Karpas-422 (cell line): ENCODE results near the gene MINDY2. TPM values are rescaled to one million over a fixed set of nuclear protein-coding genes. Genes with fewer than 3 reads are reported as not detected.

Experiments used
- DNase-seq: peaks from one replicate; pipeline ENCODE4 v3.0.0-alpha.2; 2015
- H2AFZ ChIP-seq: fragments of 200-600 bp; sonication (generic); 2 replicates; pipeline ENCODE4 v1.6.1; 2014; ENCODE audit warnings: antibody characterized with exemption, low read length, mixed read lengths
- H3K27ac ChIP-seq: fragments of 200-600 bp; sonication (generic); 2 replicates; pipeline ENCODE4 v1.5.1; 2014; ENCODE audit warnings: mild to moderate bottlenecking, low read length, moderate library complexity
- H3K27me3 ChIP-seq: fragments of 200-600 bp; sonication (generic); 2 replicates; pipeline ENCODE4 v1.6.1; 2014; ENCODE audit warnings: low read length, mixed read lengths
- H3K36me3 ChIP-seq: fragments of 200-600 bp; sonication (generic); 2 replicates; pipeline ENCODE4 v1.6.1; 2014; ENCODE audit warnings: low read length, mixed read lengths; ENCODE audit not compliant: insufficient read depth
- H3K4me1 ChIP-seq: fragments of 200-600 bp; sonication (generic); 2 replicates; pipeline ENCODE4 v1.6.1; 2014; ENCODE audit warnings: mild to moderate bottlenecking, low read length, mixed read lengths
- H3K4me2 ChIP-seq: fragments of 200-600 bp; sonication (generic); 2 replicates; pipeline ENCODE4 v1.6.1; 2014; ENCODE audit warnings: low read length, low read depth, mild to moderate bottlenecking; ENCODE audit not compliant: poor library complexity, severe bottlenecking
- H3K4me3 ChIP-seq: fragments of 200-600 bp; sonication (generic); 2 replicates; pipeline ENCODE4 v1.5.1; 2014; ENCODE audit warnings: mild to moderate bottlenecking, antibody characterized with exemption, low read length, mixed read lengths
- H3K79me2 ChIP-seq: fragments of 200-600 bp; sonication (generic); 2 replicates; pipeline ENCODE4 v1.6.1; 2014; ENCODE audit warnings: mild to moderate bottlenecking, low read length, mixed read lengths
- H3K9ac ChIP-seq: fragments of 200-600 bp; sonication (generic); 2 replicates; pipeline ENCODE4 v1.6.0; 2014; ENCODE audit warnings: low read length
- H3K9me2 ChIP-seq: fragments of 200-600 bp; sonication (generic), shearing (Covaris generic); replicated peaks from 2 replicates; pipeline ENCODE4 v1.6.0; 2014; ENCODE audit warnings: mild to moderate bottlenecking, low read length, moderate library complexity; ENCODE audit not compliant: insufficient read depth
- H3K9me3 ChIP-seq: fragments of 300-700, 200-600 bp; sonication (generic); 2 replicates; pipeline ENCODE4 v1.6.1; 2014; ENCODE audit warnings: low read length, mixed read lengths
- H4K20me1 ChIP-seq: fragments of 200-600 bp; sonication (generic); 2 replicates; pipeline ENCODE4 v1.6.1; 2014; ENCODE audit warnings: mild to moderate bottlenecking, antibody characterized with exemption, low read length, low read depth; ENCODE audit not compliant: insufficient read depth
- total RNA-seq: library from RNA; depleted of rRNA; stranded (reverse); fragments of >200 nt; shearing (Covaris generic); gene quantifications from 2 replicates; pipeline ENCODE4 v1.2.3, GENCODE V29; 2014; ENCODE audit warnings: low replicate concordance

The MINDY2 gene
- total RNA-seq, 1 experiment from 2014 or later, result 11.4 TPM

DNA sequence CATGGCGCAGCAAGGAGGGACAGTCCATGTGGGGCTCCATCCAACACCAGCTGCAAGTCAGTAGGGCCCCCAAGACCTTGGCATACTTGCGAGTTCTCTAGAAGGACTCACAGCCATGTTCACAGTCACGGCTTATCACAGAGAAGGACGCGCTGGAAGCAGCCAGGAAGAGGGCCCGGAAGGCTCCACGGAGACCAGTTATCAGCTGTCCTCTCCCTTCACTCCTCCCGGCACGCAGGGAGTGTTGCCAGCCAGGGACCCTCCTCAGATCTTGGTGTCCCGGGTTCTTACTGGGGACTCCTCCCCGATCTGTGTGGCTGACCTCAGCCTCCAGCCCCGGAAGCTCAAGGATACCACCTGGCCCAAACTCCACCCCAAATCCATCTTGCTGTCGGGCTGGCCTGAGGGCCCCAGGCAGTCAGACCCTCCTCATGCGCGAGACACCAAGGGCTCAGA, 94.4 kb downstream of the MINDY2 start:
- no peaks in the 10 kb centered on the region for H3K4me1 ChIP-seq
- no peaks in the 10 kb centered on the region for H3K9me3 ChIP-seq
- no peaks in the 10 kb centered on the region for H3K27me3 ChIP-seq
- no peak overlapping the region for H3K4me2 ChIP-seq
- no peak overlapping the region for H3K27ac ChIP-seq
- H3K9me2 ChIP-seq, result no peaks in the 10 kb centered on the region
- H2AFZ ChIP-seq, result no peak overlapping the region
- H3K9ac ChIP-seq, result no peak overlapping the region
- no peaks in the 10 kb centered on the region for H4K20me1 ChIP-seq
- no peak overlapping the region for H3K4me3 ChIP-seq
- no peak for DNase-seq
- no peaks in the 10 kb centered on the region for H3K79me2 ChIP-seq
- no peaks in the 10 kb centered on the region for H3K36me3 ChIP-seq

DNA sequence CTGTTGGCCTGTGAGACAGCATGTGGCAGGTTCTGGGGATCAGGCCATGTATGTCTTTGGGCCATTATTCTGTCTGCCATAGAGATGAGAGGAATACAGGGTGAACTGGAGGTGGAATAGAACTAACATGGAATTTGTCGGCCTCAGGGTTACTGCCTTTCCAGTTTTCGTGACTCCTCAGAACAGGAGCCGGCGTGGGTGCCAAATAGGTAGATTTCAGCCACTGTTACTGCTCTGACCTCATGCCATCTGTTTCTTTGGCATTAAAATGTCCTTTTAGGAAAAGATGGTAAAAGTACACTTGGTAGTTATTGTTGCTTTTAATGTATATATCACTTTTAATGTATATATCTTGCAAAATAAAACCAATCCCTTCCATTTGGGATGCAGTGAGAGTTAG, 96.8 kb downstream of the MINDY2 start:
- no peak overlapping the region for H3K9ac ChIP-seq
- no peaks in the 10 kb centered on the region for H3K9me2 ChIP-seq
- H3K36me3 ChIP-seq, result no peaks in the 10 kb centered on the region
- no peak overlapping the region for H3K4me3 ChIP-seq
- H3K4me2 ChIP-seq, result no peak overlapping the region
- no peaks in the 10 kb centered on the region for H4K20me1 ChIP-seq
- no peak overlapping the region for H3K27ac ChIP-seq
- no peaks in the 10 kb centered on the region for H3K79me2 ChIP-seq
- H3K27me3 ChIP-seq, result no peaks in the 10 kb centered on the region
- H2AFZ ChIP-seq, result no peak overlapping the region
- H3K4me1 ChIP-seq, result no peaks in the 10 kb centered on the region
- DNase-seq, result no peak
- H3K9me3 ChIP-seq, result no peaks in the 10 kb centered on the region

DNA sequence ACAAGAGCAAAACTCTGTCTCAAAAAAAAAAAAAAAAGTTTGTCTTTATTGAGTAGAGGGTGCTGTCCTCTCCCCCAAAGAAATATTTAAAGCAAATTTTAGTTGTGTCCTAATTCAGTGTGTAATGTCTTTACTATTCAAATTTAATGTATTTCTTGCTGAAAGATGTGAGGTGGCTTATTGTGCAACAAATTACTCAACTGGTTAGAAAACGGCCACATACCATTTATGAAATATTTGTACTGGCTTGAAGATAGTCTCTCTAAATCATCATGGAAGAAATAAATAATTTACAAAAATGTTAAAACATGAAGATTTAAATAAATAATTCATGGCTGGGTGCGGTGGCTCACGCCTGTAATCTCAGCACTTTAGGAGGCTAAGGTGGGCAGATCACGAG, 99.3 kb downstream of the MINDY2 start:
- no peaks in the 10 kb centered on the region for H3K4me1 ChIP-seq
- H3K9me2 ChIP-seq, result no peaks in the 10 kb centered on the region
- H3K9ac ChIP-seq, result no peak overlapping the region
- H3K4me3 ChIP-seq, result no peak overlapping the region
- DNase-seq, result no peak
- no peak overlapping the region for H2AFZ ChIP-seq
- H3K27ac ChIP-seq, result no peak overlapping the region
- no peaks in the 10 kb centered on the region for H3K27me3 ChIP-seq
- no peak overlapping the region for H3K4me2 ChIP-seq
- no peaks in the 10 kb centered on the region for H3K9me3 ChIP-seq
- H4K20me1 ChIP-seq, result no peaks in the 10 kb centered on the region
- H3K36me3 ChIP-seq, result no peaks in the 10 kb centered on the region
- no peaks in the 10 kb centered on the region for H3K79me2 ChIP-seq

- no peak overlapping the region for H3K27ac ChIP-seq
- H3K36me3 ChIP-seq, result peaks cover 7% of the 10 kb centered on the region
- no peaks in the 10 kb centered on the region for H4K20me1 ChIP-seq
- DNase-seq, result no peak
- H2AFZ ChIP-seq, result no peak overlapping the region
- no peaks in the 10 kb centered on the region for H3K27me3 ChIP-seq
- H3K4me1 ChIP-seq, result no peaks in the 10 kb centered on the region
- no peak overlapping the region for H3K4me3 ChIP-seq
- H3K79me2 ChIP-seq, result no peaks in the 10 kb centered on the region
- no peak overlapping the region for H3K9ac ChIP-seq
- no peak overlapping the region for H3K4me2 ChIP-seq
- H3K9me2 ChIP-seq, result no peaks in the 10 kb centered on the region
- no peaks in the 10 kb centered on the region for H3K9me3 ChIP-seq
These were observed 102.2 kb downstream of the MINDY2 start for GRCh38 chr15:58873267-58873666.

DNA sequence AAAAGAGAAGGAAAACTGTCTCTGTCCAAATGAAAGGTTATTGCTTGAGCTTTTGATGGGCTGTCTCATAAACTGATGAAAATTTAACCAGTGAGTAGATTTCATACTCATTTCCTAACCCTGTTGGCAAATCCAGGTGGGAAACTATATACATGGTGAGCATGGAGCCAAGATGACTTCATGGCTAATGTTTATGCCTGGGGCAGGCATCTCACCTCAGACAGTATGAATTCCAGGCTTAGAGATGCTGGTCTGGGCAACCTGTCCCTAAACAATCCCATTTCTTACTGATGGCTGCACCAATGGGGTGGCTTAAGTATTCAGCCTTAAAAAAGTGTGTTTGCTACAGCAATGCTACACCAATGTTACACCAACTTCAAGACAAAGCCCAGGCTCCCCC, 104.2 kb downstream of the MINDY2 start:
- no peaks in the 10 kb centered on the region for H3K9me2 ChIP-seq
- H2AFZ ChIP-seq, result no peak overlapping the region
- DNase-seq, result no peak
- no peak overlapping the region for H3K4me2 ChIP-seq
- H3K4me3 ChIP-seq, result no peak overlapping the region
- H3K27me3 ChIP-seq, result no peaks in the 10 kb centered on the region
- peaks cover 27% of the 10 kb centered on the region for H3K36me3 ChIP-seq
- H4K20me1 ChIP-seq, result no peaks in the 10 kb centered on the region
- H3K9me3 ChIP-seq, result no peaks in the 10 kb centered on the region
- H3K27ac ChIP-seq, result no peak overlapping the region
- no peak overlapping the region for H3K9ac ChIP-seq
- no peaks in the 10 kb centered on the region for H3K4me1 ChIP-seq
- H3K79me2 ChIP-seq, result no peaks in the 10 kb centered on the region

DNA sequence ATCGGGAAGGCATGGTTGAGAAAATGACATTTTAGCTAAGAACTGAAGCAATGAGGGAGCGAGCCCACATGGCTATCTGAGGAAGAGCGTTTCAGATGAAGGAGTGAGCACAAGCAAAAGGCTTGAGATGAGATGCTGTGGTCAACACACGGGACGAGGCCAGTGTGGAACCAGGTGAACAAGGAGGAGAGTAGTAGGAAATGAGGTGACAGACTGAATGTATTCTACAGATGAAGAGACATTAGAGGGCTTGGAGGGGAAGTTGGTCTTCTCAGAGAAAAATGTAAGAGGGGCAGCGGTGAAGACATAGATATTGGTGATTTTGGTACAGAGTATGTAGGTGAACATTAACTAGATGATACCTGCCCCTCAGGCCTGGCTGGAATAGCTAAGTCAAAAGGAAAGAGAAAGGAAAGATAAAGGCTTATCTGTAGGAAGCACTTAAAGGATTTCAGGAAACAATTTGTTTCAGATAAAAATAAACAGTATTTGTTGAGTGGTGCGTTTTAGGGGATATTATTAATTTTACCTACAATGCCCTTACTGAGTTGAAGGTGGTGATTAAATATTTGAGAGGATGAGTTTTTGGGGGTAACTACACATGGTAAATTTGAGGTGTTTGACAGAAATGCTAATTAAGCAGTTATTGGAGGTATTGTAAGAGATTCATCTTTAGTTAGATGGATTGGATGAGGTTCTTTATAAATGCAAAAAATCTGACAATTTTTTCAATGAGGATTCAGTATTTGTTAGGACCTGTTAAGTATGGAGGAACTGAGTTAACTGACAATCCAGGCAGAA, 105.4 kb downstream of the MINDY2 start:
- Histone ChIP-seq H3K36me3 (peaks cover 38% of the 10 kb centered on the region), H3K4me2 (no peak overlapping the region), H4K20me1 (no peaks in the 10 kb centered on the region), H3K9me3 (no peaks in the 10 kb centered on the region), H3K9ac (no peak overlapping the region), H2AFZ (no peak overlapping the region), H3K4me3 (no peak overlapping the region), H3K79me2 (no peaks in the 10 kb centered on the region), H3K9me2 (no peaks in the 10 kb centered on the region), H3K27me3 (no peaks in the 10 kb centered on the region), H3K4me1 (no peaks in the 10 kb centered on the region), H3K27ac (no peak overlapping the region)
- DNase-seq, result no peak

- no peak overlapping the region for H3K4me3 ChIP-seq
- H3K79me2 ChIP-seq, result 0 out of 2 replicates have a peak, but pooled peaks cover 3% of the 10 kb centered on the region
- peaks cover 42% of the 10 kb centered on the region for H3K36me3 ChIP-seq
These were observed 107.1 kb downstream of the MINDY2 start for GRCh38 chr15:58877999-58878825.

DNA sequence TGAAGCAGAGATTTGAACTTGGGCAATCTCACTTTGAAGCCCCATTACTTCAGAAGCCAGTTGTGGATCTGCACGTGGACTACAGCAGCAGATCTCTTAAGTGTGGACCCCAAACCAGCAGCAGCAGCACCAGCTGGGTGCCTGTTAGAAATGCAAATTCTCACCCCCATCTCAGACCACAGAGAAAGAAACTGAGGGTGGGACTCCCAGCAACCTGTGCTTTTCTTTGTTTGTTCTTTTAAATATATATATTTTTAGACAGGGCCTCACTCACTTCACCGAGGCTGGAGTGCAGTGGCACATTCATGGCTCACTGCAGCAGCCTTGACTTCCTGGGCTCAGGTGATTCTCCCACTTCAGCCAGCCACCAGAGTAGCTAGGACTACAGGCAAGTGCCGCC, 109.2 kb downstream of the MINDY2 start:
- Histone ChIP-seq H3K9me2 (no peaks in the 10 kb centered on the region), H3K4me2 (no peak overlapping the region), H2AFZ (no peak overlapping the region), H3K27ac (no peak overlapping the region), H3K27me3 (no peaks in the 10 kb centered on the region), H3K9ac (no peak overlapping the region), H4K20me1 (no peaks in the 10 kb centered on the region), H3K36me3 (peaks cover 51% of the 10 kb centered on the region), H3K4me1 (no peaks in the 10 kb centered on the region), H3K4me3 (no peak overlapping the region), H3K79me2 (0 out of 2 replicates have a peak, but pooled peaks cover 3% of the 10 kb centered on the region), H3K9me3 (no peaks in the 10 kb centered on the region)
- no peak for DNase-seq

More at GRCh38 chr15:58877999-58878825, 107.1 kb downstream of the MINDY2 start:
- no peaks in the 10 kb centered on the region for H3K9me3 ChIP-seq
- H3K9ac ChIP-seq, result no peak overlapping the region
- no peaks in the 10 kb centered on the region for H4K20me1 ChIP-seq
- no peak overlapping the region for H2AFZ ChIP-seq
- H3K9me2 ChIP-seq, result no peaks in the 10 kb centered on the region
- no peak overlapping the region for H3K27ac ChIP-seq
- no peaks in the 10 kb centered on the region for H3K4me1 ChIP-seq
- H3K4me2 ChIP-seq, result no peak overlapping the region
- no peak for DNase-seq
- no peaks in the 10 kb centered on the region for H3K27me3 ChIP-seq
